H1 (cell line): ENCODE measurements around the gene FBLN2.

Experiments
- EP300 ChIP-seq, 2 experiments: IDR thresholded peaks; 1 replicate in 1 of 2; 2 replicates in 1 of 2; pipeline ENCODE4 v1.6.1; 2011 to 2012; ENCODE audit warnings: low read depth in 2 of 2, low read length in 2 of 2, mild to moderate bottlenecking in 2 of 2, borderline replicate concordance in 1 of 2, inconsistent platforms in 1 of 2, moderate library complexity in 1 of 2
- HDAC2 ChIP-seq, 2 experiments: fragments of 300-600 bp in 1 of 2; sonication (generic) in 1 of 2; IDR thresholded peaks; 2 replicates each; pipeline ENCODE4 v1.6.1; 2011 to 2012; ENCODE audit warnings: low read depth in 2 of 2, low read length in 2 of 2, mild to moderate bottlenecking in 2 of 2, moderate library complexity in 2 of 2, borderline replicate concordance in 1 of 2, inconsistent platforms in 1 of 2
- NANOG ChIP-seq: IDR thresholded peaks from 2 replicates; pipeline ENCODE4 v1.6.1; 2011; ENCODE audit warnings: low read length, low read depth, mild to moderate bottlenecking, inconsistent platforms; ENCODE audit not compliant: insufficient read depth, poor library complexity, severe bottlenecking

- TF ChIP-seq HDAC2 (IDR thresholded peaks at IDR 0.05; ENCODE audit: borderline replicate concordance in 1 of 2, low read depth in 2 of 2, low read length in 2 of 2) = no peak
- no peak for TF ChIP-seq NANOG
- TF ChIP-seq EP300 (IDR thresholded peaks at IDR 0.05; ENCODE audit: borderline replicate concordance in 1 of 2, low read depth in 2 of 2, low read length in 2 of 2) = no peak
Measured at GRCh38 chr3:13588221-13588701, 39.3 kb downstream of the FBLN2 start.
